Stimulated activated CD4-positive, alpha-beta T cell treated with anti-CD3 and anti-CD28 coated beads, Interleukin-2, amount 100 ng/mL, for 4 hours (primary cell): ENCODE results near the gene PPP2R2C.

Experiments
- DNase-seq: peaks from one replicate; pipeline ENCODE4 v3.0.0-alpha.2; 2020; ENCODE audit warnings: low read depth

The PPP2R2C gene

DNA sequence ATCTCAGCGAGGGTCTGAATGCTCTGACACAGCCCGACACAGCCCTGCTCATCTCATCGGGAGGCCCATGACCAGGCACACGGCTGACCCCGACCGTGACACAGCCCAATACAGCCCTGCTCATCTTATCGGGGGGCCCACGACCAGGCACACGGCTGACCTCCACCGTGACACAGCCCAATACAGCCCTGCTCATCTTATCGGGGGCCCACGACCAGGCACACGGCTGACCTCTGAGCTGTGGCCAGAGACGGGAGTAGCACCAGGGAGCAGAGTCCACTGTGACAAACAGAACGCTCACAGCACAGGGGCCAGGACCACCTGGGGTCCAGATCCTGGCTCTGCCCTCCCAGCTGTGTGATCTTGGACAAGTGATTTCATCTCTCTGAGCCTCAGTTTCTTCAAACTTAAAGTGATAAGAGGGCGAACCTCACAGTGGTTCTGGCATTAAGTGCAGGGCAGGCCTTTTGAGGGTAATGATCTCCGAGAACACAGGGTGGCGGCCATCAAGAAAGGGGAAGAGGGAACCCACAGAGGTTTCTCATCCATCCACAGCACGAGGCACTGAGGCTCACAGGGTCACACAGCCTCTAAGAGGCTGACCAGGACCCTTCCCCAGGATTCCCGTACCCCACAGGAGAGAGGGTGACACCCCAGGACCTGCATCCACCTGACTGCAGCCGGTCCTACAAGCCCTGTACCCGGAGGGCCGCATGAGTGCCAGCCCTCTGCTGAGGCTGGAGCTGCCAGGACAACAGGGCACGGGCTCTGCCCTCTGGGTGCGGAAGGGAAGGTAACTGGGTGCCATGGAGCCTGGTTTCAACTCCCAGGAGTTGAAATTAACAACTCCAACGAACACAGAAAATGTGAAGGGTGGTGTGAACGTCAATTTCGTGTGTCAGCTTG lies 142.7 kb downstream of the PPP2R2C start:
- DNase-seq: no peak

GRCh38 chr4:6328526-6328925 lies 143.9 kb downstream of the PPP2R2C start:
- no peak for DNase-seq

- peak; percentile 63 for DNase-seq
Measured at GRCh38 chr4:6327220-6327917, 145.0 kb downstream of the PPP2R2C start.

DNA sequence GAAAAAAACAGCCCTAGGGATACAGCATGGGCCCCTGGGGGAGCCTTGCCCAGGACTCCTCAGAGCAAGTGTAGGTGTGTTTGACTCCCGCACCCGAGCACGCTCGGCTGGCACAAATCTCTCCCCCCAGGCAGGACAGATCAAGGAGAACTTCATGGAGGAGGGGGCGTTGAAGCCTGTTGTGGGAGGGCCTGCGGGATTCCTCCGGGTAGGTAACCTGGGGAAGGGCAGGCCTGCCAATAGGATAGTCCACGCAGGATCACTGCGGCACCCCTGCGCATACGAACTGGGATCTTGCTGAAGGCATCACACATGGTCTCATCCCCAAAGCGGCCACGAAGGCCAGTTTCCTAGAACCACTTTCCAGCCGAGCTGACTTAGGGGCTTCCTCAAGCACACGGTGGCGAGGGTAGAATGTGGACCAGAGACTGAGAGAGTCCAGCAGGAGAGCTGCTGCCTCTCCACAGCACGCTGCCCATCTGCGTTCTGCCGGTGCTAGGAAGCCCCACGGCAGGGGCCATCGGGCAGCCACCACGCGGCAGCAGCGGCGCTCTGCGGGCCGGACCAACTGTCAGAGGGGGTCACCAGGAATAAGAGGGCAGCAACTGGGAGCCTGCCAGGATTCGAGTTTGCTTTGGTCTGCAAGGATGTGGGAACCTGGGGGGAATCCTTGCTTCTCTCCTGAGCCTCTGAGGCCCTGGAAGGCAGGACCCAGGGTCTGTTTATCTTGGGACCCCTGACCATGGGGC lies 145.9 kb downstream of the PPP2R2C start:
- no peak for DNase-seq

DNA sequence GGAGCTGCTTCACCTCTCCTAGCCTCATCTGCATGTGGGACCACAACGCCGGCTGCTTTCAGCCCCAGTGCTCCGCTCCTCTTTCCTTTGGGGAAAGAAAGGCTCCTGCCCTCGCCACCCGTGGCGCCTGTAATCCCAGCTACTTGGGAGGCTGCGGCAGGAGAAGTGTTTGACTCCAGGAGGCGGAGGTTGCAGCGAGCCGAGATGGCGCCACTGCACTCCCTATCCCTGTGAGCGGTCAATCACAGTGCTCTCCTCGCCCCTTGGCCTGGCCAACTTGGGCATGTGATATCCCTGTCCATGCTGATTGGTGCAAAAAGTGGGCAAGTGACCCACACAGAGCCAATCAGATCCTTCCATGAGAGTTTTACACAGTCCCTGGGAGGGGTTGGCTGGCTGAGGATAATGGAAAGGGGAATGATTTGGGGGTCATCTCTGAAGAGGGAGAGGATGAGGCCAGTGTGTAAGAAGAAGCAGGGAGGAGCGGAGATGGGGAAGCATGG lies 146.6 kb downstream of the PPP2R2C start:
- DNase-seq: no peak

DNA sequence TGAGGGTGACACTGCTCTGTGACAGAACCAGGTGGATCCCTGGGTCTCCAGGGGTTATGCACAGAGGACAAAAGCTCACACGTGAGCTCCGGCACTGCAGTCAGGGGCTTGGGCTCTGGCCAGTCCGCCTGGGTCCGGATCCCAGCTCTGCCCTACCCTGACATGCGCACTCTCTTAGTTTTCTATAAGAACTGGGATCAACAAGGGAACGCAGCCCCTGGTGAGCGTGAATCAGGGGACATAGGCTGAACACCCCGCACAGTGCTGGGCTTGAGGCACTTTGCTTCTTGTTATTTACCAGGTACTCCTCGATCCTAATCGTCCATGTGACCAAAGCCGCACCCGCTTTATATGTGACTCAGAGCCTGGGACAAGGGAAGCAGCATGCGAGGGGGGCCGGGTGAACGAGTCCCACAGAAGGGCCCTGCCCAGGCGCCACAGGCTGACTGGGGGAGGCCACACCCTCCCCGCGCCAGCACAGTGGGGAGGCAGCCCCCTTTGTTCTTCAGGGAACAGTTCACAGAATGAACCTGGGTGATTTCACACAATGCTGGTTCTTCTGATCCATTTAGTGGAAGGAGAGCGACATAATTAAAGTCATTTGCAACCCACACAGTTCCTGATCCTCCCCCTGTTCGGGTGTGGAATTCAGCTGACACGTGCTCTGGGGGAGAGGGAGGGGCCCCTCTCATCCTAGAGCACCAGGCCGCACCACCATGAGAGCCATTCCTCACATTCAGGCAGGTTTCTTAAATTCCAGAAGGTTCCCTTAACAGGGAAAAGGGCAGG lies 147.2 kb downstream of the PPP2R2C start:
- no peak for DNase-seq

- DNase-seq: no peak
Measured at GRCh38 chr4:6324461-6324998, 147.9 kb downstream of the PPP2R2C start.

GRCh38 chr4:6322761-6323566 lies 149.4 kb downstream of the PPP2R2C start:
- no peak for DNase-seq

DNA sequence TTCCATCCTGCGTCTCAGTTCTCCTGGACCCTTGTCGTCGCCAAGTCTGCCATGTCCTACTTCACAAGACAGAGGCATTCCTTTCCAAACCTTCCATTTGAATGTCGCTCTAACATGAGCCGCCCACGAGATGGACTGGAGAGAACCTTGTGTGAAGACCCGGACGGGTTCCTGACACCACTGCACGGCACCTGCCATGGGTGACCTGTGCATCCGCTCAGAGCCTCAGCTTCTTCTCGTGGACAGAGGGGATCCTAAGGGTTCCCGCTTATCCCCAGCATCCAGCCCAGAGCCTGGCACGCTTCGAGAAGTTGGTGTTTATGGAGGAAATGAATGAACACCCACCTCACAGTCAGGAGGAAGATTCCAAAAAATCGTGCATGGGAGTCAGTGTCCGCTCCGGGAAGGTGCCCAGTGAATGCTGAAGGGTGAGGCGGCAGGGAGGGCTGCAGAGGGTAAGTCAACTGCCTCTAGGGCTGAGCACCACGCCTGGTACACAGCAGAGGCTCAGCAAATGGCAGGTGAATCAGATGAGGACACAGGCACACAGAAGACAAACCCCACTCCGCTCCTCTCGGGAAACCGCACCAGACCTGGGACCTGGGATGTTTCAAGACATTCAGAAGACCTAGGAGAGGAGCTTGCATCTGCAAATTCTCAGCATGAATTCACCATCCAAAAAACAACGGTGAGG lies 150.2 kb downstream of the PPP2R2C start:
- no peak for DNase-seq

- DNase-seq: no peak
Measured at GRCh38 chr4:6321361-6321760, 151.1 kb downstream of the PPP2R2C start.

DNA sequence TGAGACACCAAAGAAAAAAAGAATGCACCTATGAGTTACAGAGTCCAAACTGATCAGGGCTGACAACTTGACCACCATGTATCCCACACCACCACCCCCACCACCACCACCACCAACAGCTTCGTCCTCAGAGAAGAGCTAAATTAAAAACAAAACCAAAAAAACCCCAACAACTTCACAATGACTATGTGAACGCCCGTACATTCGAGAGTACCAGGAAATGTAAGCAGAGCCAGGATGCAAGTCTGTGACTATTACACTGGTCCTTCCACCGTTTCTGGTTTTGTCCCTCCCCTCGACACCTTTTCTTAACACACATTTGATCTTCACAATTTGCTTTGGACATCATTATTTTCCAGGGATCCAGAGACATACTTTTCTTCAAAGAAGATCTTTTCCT lies 151.8 kb downstream of the PPP2R2C start:
- DNase-seq: no peak

GRCh38 chr4:6319530-6320150 lies 152.8 kb downstream of the PPP2R2C start:
- DNase-seq: no peak

GRCh38 chr4:6318206-6318605 lies 154.2 kb downstream of the PPP2R2C start:
- DNase-seq: no peak

GRCh38 chr4:6316461-6317003 lies 155.9 kb downstream of the PPP2R2C start:
- DNase-seq: no peak

DNA sequence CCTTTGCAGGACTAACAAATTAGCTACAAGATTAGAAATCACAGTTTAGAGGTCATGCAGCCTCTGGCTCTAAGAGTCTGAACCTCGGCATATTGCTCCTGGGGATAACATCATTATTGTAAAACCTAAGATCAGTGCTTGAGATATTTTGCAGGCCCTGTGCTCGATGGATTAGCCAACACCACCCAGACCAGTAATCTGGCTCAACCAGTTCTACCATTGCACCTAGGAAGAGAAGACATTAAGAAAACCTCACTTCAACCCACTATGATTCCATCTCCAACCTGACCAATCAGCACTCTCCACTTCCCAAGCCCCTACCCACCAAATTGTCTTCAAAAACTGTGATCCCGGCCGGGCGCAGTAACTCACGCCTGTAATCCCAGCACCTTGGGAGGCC lies 159.2 kb downstream of the PPP2R2C start:
- DNase-seq: no peak

DNA sequence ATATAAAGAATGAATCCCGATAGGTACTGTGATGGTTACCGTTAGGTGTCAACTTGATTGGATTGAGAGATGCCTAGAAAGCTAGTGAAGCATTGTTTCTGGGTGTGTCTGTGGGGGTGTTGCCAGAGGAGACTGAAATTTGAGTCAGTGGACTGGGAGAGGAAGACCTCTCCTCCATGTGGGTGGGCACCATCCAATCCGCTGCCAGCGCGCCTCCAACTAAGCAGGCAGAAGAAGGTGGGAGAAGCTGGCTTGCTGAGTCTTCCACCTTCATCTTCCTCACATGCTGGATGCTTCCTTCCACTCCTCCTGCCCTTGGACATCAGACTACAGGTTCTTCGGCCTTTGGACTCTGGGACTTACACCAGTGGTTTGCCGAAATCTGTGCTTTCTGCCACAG lies 162.6 kb downstream of the PPP2R2C start:
- no peak for DNase-seq

- no peak for DNase-seq
Measured at GRCh38 chr4:6308899-6309643, 163.3 kb downstream of the PPP2R2C start.

- no peak for DNase-seq
Measured at GRCh38 chr4:6307891-6308290, 164.5 kb downstream of the PPP2R2C start.
